ENCODE data around the gene PIP4K2B.
"Not testable (repeated sequence)": the region's sequence is repeated elsewhere in the genome, so short reads cannot be mapped to it uniquely, and the experiment has no call there.

GRCh38 chr17:38790148-38790707 lies 9.1 kb downstream of the PIP4K2B start:
- not testable (repeated sequence) for TF ChIP-seq CTCF, POLR2A (IDR thresholded peaks at IDR 0.05)

All from esophagus squamous epithelium (tissue), 4 donors.